Medulla oblongata (tissue), 1 donor: ENCODE measurements around the gene RASSF3.
"Not testable (repeated sequence)": the region's sequence is repeated elsewhere in the genome, so short reads cannot be mapped to it uniquely, and the experiment has no call there.

Experiments
- DNase-seq: peaks from one replicate; pipeline ENCODE4 v3.0.0-alpha.2; 2015; ENCODE audit errors: extremely low spot score

RASSF3 gene, protein sequence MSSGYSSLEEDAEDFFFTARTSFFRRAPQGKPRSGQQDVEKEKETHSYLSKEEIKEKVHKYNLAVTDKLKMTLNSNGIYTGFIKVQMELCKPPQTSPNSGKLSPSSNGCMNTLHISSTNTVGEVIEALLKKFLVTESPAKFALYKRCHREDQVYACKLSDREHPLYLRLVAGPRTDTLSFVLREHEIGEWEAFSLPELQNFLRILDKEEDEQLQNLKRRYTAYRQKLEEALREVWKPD

DNA sequence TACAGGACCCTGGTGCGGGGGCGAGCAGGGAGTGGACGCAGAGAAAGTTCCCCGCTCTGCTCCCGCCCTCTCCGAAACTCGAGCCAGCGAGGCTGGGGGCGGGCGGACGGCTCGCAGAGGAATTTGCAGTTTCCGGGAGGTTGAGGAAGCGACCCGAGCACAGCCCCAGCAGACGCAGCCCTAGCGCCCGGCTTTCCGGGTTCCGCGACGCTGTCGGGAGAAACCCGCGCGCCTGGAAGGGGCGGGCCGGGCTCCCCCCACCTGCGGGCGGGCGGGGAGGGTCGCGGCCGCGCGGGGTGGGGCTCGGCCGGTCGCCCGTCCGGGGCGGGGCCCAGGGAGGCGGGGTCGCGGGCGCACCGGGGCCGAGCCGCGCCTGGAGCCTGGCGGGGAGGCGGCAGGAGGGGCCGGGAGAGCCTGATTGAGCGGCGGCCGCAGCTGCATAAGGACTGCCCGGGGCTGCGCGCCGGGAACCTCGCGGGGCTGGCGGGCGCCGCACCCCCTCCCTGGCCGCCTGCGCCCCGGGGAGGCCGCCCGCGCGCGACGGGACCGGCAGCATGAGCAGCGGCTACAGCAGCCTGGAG is at the start of gene RASSF3:
Gene RASSF3 (plus strand): TSS at position 417 of the 581 bp plus-strand sequence. CDS start 138 bp downstream, at position 555.
- peak; percentile 50 for DNase-seq

DNA sequence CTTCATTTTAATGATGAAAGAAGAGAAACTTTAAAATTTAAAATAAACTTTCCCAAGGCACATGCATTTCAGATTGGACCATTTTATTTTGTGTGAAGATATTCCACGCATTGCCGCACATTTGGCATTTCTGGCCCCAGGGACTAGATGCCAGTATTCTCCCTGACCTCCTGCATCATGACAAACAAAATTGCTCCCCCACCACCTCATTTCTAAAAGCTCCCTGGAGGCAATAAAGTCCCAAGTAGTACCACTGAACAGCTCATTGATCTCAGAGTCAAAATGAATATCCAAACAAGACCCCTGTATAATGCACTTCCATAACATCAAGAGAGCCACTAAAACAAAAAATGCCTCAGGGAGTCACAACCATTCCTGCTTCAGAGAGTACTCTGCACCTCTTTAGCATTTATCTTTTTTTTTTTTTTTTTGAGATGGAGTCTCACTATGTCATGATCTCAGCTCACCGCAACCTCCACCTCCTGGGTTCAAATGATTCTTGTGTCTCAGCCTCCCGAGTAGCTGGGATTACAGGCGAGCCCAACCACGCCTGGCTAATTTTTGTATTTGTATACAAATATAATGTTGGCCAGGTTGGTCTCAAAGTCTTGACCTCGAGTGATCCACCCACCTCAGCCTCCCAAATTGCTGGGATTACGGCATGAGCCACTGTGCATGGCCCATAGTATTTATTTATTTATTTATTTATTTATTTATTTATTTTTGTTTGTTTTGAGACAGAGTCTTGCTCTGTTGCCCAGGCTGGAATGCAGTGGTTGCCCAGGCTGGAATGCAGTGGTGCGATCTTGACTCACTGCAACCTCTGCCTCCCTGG is 48.8 kb upstream of the RASSF3 start:
- DNase-seq = no peak

DNA sequence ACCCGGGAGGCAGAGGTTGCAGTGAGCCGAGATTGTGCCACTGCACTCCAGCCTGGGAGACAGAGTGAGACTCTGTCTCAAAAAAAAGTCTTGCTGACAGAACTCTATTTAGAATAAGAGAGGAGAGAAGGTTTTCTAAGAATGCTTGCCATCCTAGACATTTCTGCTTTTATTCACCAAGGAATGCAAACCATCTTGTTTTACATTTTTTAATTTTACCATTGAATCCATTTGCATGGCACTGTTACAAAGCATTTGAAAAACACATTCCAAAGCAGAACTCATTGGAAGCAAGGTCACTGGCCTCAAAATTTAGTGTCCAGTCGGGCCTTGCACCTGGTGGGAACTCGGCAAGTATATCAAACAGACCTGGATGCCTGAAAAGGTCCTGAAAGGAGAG is 44.2 kb upstream of the RASSF3 start:
- no peak for DNase-seq

DNA sequence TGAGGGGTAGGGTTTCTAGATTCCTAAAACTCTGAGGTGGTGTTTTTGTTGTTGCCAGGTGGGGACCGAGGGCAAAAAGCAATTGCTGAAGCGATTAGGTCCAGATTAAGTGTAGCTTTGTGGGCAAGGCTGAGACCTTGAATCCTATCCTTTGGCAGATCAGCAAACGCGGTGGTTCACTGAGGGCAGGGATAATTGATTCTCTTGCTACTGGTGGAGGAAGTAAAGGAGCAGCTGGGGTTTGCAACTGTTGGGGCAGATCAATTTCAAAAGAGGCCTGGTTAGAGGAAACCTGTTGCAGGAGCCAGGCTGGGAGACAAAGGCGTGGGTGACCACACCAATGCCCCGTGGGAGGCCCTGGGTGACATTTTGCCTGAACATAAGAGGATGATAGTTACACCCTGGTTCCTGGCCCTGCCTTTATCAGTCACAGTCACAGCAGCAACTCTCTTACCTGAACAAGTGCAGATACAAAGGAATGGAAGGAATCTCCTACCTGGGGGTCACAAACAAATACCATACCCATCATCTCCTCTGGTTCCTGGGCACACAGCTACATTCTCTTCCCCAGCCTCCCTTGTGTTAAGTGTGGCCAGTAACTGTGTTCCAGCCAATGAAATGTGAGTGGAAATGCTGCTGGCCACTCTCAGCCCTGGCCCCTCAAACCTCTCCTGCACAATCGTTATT is 43.3 kb upstream of the RASSF3 start:
- DNase-seq = no peak

DNA sequence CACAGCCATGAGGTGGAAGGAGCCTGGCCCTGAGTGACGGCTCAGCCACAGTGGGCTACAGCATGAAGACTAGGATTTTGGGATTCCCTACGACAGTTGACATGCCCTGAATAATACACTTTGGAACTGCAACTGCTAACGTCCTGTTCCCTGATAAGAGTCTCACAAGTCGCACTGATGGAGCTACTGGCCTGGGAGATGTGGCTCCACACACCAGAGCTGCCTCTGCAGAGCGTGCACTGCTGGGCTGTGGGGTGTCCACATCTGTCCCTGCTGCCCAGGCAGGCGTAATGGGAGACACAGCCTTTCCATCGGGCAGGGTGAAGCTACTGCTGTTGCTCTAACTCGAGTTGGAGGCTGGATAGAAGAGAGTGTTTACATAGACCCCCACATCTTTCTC is 42.7 kb upstream of the RASSF3 start:
- no peak for DNase-seq

DNA sequence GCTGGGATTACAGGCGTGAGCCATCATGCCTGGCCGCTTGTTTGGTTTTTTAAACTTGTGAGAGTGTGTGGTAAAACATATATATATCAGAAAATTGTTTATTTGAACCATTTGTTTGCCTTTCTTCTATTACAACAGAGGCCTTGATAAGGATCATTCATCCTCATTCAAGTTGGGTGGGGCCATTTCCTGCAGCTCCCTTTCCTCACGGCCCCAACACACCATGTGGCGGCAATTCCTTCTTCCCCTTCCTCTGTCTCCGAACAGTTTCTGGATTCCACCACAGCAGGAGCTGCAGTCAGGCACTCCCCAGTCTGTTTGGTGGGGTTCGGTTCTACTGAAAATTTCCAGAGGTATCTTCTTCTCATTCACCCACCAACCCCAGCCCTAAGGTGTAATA is 42.0 kb upstream of the RASSF3 start:
- no peak for DNase-seq

DNA sequence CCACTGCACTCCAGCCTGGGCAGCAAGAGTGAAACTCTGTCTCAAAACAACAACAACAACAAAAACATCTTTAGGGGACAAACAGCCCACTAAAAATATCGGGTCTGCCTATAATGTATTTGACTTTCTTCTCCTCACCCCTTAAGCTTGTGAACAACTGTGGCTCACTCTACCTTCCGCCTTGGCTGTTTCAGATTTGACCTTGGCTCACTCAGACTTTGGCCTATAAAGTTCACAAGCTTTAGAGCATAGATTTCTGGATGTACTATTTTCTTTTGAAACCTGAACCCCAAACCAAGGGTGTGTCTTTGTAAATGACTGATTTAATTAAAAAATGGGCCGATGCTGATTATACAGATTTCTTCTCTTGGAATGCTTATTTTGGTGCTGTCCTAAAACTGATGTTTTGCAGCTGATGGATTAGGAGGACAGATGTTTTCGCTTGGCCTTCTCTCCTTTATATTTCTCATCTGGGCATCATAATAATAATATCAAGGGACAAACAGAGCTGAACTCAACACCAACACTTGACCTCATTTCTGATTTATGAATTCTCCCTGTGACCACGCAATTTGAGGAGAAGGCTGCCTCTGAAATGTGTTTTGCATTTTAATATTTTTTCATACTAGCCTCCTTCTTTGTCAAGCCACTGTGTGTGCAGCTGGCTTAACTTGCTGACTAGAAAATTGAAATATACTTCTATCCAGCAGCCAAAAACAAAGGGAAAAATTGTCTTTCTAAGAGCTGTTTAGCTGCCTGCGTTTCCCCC is 40.2 kb upstream of the RASSF3 start:
- DNase-seq = no peak

DNA sequence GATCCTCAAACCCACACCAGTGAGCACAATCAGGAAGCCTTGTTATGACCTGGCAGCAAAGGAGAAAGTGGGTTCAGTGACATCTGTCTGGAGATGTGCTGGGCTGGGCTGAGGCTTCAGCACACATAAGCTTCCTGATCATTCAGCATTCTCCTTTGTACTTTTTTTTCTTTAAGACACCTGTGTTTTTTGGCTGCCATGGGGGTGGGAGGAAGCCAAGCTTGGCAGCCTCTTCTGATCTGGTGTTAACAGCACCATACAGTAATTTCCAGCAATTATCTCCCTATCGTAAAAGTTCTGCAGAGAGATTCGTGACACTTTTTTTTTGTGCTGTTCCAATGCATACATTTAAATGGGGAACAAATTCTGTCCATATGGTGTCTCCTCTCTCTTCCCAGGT is 38.9 kb upstream of the RASSF3 start:
- DNase-seq = no peak

DNA sequence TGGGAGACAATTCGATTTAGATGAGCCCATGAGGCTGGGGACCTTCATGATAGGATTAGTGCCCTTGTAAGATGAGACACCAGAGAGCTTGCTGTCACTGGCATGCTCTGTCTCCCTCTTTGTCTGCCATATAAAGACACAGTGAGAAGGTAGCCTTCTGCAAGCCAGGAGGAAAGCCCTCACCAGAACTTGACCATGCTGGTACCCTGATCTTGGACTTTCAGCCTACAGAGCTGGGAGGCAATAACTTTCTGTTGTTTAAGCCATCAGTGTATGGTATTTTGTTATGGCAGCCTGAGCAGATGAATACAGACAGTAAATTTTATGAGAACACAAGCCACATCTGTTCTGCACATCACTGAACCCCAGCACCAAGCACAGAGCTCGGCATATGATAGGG is 38.1 kb upstream of the RASSF3 start:
- DNase-seq = no peak

DNA sequence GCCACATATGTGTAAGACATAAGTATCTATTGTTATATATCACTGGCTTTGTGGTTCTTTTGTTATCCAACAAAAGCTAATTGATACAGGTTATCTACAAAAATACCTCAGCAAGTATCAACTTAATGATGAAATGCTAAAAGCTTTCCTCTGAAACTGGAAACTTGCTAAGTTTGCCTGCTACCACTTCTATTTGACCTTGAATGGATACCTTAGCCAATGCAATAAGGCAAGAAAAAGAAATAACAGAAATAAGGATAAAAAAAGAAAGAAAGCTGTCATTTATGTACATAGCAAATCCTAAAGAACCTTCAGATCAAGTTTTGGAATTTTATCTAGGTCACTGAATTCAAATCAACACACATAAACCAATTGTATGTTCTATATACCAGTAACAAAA is 35.5 kb upstream of the RASSF3 start:
- no peak for DNase-seq

DNA sequence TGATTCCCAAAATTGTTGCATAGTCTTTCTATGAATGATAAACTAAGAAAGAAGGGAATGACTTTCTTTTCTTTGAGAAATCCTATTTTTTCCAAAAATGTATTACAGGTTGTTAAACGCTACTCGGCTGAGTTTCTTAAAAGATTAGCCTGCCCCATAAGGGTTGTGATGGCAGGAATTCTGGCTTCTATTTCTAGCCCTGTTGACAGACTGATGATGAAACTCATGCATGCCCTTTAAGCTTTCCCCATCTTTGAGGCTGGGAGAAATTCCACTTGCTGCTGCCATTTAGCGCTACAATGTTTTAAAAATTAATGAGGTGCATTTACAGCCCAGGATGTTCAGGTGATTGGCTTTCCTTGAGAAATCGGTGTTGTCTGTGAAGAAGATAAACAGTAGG is 33.2 kb upstream of the RASSF3 start:
- no peak for DNase-seq

DNA sequence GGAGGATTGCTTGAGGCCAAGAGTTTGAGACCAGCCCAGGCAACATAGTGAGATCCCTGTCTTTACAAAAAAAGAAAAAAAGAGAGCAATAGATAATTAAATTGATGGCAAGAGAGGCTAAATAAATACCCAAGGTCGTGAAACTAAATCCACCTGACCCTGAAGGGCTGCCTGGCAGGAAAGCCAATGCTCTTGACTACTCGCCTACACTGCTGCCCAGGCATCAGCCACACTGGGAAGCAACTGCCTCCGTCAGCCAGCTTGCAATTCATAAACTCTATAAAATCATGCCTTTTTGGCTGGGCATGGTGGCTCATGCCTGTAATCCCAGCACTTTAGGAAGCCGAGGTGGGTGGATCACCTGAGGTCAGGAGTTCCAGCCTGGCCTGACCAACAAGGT is 31.7 kb upstream of the RASSF3 start:
- no peak for DNase-seq

DNA sequence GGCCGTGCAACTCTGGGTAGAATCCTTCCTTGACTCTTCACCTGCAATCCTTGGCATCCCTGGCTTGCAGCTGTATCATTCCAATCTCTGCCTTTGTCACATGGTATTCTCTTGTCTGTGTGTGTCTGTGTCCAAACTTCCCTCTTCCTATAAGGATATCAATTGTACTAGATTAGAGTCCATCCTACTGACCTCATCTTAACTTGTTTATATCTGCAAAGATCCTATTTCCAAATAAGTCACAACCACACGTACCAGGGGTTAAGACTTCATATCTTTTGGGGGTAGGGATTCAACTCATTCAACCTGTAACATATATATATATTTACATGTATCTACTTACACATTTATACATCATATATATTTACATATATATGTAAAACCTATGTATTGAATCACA is 29.6 kb upstream of the RASSF3 start:
- DNase-seq = no peak

DNA sequence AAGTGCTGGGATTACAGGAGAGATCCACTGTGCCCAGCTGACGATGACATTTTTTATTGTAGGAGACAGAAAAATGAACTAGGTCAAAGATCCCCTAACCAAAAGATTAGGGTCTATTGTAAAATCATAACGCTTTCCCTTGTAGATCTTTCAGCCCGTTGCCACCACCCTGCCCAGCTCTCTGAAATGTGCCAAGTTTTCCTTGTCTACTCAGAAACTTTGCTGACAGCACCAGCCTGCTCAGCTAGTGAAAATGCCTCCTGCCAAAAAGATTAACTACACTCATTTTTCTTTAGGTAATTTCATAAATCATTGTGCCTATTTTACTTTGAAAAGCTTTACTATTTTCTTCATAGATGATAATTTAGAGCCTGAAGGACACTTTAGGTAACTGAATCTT is 28.2 kb upstream of the RASSF3 start:
- DNase-seq = no peak

DNA sequence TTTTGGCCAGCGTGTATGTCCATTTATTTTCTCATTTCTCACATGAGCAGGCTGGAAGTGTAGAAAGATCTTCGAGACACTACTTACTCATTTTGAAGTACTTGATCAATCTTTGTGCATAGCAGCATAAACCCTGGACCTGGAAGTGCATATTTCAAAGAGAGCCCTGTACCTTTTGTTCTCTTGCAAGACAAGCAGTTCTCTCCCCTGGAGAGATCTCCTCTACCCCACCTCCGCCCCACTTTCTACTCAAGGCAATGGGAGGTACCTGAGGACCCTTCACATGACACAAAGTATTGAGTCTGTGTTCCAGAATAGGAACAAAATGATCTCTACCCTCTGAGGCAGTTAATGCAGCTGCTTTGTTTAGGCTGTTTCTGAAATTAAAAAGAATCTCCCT is 27.4 kb upstream of the RASSF3 start:
- no peak for DNase-seq

DNA sequence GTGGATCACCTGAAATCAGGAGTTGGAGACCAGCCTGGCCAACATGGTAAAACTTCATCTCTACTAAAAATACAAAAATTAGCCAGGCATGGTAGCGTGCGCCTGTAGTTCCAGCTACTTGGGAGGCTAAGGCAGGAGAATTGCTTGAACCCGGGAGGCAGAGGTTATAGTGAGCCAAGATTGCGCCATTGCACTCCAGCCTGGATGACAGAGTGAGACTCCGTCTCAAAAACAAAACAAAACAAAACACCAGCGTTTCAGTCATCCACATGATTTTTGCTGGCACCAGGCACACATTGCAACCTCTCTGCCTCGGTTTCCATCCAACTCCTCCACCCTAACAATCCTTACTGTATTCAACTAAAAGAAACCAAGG is 26.9 kb upstream of the RASSF3 start:
- not testable (repeated sequence) for DNase-seq

DNA sequence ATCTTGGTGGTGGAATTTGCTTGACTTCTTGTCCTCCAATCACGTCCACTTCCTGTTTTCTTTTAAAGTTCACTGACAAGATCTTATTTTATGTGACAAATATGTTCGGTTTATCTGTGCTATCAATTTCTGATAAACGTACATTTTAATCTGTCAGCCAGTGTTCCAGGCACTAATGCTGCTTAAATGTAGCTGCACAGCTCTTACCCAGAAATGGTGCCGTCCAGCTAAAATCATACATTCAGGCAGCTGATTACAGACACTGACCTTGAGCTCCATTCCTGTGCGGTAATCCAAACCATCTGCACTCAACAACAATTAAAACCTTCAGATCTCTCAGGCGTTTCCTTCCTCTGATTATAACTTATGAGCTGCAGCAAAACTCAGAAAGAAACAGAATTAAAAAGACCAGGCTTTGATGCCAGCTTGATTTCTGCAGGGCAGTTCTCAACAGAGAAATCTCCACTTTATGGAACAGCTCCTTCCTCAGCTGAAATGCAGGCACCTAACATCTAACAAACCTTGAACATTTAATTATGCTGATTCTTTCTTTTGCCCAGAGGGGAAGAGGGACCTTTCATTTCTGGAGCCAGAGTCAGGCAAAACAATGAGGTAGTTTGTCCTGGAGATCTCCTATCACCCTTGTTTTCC is 26.4 kb upstream of the RASSF3 start:
- DNase-seq = no peak

DNA sequence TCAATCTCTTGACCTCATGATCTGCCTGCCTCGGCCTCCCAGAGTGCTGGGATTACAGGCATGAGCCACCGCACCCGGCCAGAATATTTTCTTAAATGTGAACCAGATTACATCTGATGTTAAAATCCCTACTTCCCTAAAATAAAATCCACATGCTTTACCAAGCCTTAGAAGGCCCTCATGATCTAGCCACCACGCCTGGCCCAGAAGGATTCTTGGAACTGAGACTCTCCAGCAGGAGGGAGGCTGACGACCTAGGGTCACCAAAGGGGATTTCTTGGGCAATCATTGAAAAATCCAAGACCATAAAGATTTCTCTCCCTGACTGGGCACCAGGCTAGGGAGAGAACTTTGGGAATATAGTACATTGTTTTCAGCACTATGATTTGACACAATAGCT is 25.2 kb upstream of the RASSF3 start:
- DNase-seq = no peak

DNA sequence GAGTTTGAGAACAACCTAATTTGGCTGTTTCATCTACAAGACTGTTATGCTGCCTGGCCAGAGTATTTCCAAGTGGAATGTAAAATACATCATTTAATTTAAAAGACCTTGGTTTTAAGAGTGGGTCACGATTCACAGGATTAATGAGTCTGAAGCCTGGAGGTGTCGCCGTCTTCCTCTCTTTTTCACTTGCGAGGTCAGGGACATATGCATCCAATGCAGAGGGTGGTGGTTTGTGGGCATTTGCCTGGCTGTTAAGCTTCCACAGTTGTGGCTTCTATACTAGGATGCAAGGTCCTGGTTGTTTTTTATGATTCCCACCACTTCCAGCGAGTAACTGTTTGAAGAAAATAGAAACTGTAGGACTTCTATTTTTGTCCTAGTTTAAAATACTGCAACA is 22.8 kb upstream of the RASSF3 start:
- DNase-seq = no peak

DNA sequence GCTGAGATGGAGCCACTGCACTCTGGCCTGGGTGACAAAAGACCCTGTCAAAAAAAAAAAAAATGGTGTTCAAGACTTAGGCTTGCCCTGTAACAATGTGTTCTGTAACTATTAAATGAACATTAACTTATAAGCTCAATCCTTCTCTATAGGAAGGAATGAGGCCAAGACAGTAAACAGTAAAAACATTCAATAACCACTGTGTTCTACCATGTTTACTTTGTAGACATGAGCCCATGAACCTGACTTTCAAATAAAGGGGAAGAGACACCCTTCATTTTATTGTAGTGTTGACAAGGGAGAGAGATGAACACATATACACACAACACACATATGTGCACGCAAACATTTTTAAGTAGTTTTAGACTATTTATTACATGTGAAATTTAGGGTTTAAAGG is 20.1 kb upstream of the RASSF3 start:
- DNase-seq = no peak
